Choroid plexus epithelial cell (primary cell): ENCODE results near the gene ADARB1.
"Not testable (repeated sequence)": the region's sequence is repeated elsewhere in the genome, so short reads cannot be mapped to it uniquely, and the experiment has no call there.

Experiments
- DNase-seq: peaks from one replicate; pipeline ENCODE4 v3.0.0-alpha.2; 2010; ENCODE audit warnings: low read depth
- H3K4me3 ChIP-seq: 2 replicates; pipeline ENCODE4 v1.5.1; 2011; ENCODE audit warnings: low read depth, mild to moderate bottlenecking, control low read depth, low read length, moderate library complexity
- CTCF ChIP-seq: conservative IDR thresholded peaks from 2 replicates; pipeline ENCODE4 v1.5.1; 2011; ENCODE audit warnings: low read depth, mild to moderate bottlenecking, control low read depth, inconsistent platforms, low read length, moderate library complexity

The ADARB1 gene

DNA sequence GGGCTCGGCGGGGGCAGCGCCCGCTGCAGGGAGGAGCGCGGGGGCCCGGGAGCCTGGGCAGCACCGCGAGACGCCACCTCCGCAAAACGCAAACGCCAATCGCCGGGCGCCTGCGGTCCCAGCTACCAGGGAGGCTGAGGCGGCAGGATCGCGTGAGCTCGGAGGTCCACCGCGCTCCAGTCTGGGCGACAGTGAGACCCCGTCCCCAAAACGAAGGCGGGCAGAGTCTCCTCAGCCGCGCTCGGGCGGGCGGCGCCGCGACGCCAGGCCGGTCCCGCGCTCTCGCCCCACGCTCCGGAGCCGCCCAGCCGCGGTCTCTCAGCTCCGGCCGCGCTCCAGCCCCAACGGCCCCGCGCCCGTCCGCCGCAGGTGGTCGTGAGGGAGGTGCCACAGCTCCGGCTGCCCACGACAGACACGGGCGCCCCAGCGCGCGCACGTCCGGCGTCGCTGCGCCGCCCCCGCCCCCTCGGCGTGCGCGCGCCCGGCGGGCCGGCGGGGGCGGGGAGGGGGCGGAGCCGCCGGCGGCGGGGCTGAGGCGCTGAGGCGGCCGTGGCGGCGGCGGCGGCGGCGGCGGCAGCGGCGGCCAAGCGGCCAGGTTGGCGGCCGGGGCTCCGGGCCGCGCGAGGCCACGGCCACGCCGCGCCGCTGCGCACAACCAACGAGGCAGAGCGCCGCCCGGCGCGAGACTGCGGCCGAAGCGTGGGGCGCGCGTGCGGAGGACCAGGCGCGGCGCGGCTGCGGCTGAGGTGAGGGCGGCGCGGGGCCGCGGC lies at the start of gene ADARB1:
TSS of gene ADARB1 (plus strand) at position 533 of the 770 bp plus-strand sequence. CDS start 97,077 bp downstream, outside the sequence.
- H3K4me3 ChIP-seq = peak within 1 kb of the TSS; percentile 85
- peak; percentile 61 for DNase-seq
- TF ChIP-seq CTCF = no peak

GRCh38 chr21:45026066-45026745 lies 48.2 kb upstream of the ADARB1 start:
- no peak for DNase-seq
- no peak for TF ChIP-seq CTCF

GRCh38 chr21:45026826-45027225 lies 47.6 kb upstream of the ADARB1 start:
- no peak for DNase-seq
- TF ChIP-seq CTCF = no peak
- H3K4me3 ChIP-seq = no peak overlapping the region

More at GRCh38 chr21:45026066-45026745, 48.2 kb upstream of the ADARB1 start:
- no peak overlapping the region for H3K4me3 ChIP-seq

DNA sequence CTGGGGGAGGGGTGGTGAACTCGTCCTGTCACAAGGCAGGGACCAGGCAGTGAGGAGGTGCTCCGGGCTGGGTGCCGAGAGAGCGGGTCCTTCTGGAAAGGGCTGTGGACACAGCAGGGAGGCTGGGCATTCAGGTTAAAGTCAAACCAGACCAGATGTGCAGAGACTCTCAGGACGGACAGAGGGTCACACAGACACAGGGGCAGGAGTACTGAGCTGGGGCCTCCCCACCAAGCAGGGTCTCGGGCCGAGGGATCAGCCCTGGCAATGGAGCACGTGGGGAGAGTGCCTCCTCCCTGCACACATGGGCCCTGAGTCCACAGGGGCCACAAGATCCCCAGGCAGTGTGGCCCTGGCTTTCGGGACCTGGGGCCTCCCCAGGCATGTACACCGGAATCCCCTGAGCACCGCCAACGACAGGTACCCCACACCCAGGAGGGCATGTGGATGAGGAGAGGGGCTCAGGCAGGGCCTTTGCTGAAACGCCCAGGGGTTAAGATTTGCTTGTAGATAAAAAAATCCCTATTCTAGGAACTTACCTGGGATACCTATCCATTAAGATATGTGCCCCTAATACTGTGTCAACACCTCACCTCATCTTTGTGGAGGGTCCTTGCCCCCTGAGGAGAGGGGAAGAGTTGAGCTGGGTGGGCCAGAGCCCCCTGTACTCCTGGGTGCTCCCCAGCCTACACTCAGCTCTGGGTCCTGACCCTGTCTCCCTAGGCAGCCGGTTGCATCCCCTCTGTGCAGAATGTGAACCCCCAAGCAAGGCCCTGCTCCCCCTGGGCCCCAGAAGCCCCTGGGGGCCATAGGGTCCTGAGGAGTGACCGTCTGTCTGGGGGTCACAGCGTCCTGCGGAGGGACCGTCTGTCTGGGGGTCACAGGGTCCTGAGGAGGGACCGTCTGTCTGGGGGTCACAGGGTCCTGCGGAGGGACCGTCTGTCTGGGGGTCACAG lies 46.9 kb upstream of the ADARB1 start:
- no peak overlapping the region for H3K4me3 ChIP-seq
- no peak for DNase-seq
- no peak for TF ChIP-seq CTCF

DNA sequence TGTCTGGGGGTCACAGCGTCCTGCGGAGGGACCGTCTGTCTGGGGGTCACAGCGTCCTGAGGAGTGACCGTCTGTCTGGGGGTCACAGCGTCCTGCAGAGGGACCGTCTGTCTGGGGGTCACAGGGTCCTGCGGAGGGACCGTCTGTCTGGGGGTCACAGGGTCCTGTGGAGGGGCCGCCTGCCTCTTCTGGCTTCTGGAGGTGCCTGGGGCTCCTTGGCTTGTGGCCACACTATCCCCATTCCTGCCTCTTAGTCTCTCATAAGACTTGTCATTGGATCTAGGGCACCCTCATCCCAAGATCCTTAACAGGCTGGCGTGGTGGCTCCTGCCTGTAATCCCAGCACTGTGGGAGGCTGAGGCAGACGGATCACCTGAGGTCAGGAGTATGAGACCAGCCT lies 45.7 kb upstream of the ADARB1 start:
- not testable (repeated sequence) for H3K4me3 ChIP-seq, DNase-seq

GRCh38 chr21:45029298-45029947 lies 45.0 kb upstream of the ADARB1 start:
- no peak for TF ChIP-seq CTCF
- peak; percentile 74 for DNase-seq
- H3K4me3 ChIP-seq = no peak overlapping the region
